Esophagus squamous epithelium (tissue), 5 donors: ENCODE results near the gene RNF217. TPM values are rescaled to one million over a fixed set of nuclear protein-coding genes. Genes with fewer than 3 reads are reported as not detected.

ENCODE experiments used
- DNase-seq: peaks from one replicate; lab custom pipeline; 2025; lab: John Stamatoyannopoulos, UW
- H3K27ac ChIP-seq, 4 donors: fragments of 200-600 bp; sonication (generic); one replicate each; pipeline ENCODE4 v1.5.1; 2016 to 2019; ENCODE audit warnings: mild to moderate bottlenecking in 1 of 4
- H3K27me3 ChIP-seq, 4 donors: fragments of 200-600 bp; sonication (generic); 1 replicate in 3 of 4; 2 replicates in 1 of 4; pipeline versions ENCODE4 v1.5.1 to v1.6.0; 2017 to 2021; ENCODE audit warnings: antibody characterized with exemption in 1 of 4
- H3K36me3 ChIP-seq, 3 donors: fragments of 200-600 bp; sonication (generic); one replicate each; pipeline ENCODE4 v1.5.1; 2016 to 2019
- H3K4me1 ChIP-seq, 3 donors: fragments of 200-600 bp; sonication (generic); one replicate each; pipeline ENCODE4 v1.5.1; 2017 to 2019
- H3K4me3 ChIP-seq, 4 donors: fragments of 200-600 bp; sonication (generic); 1 replicate in 3 of 4; 2 replicates in 1 of 4; pipeline ENCODE4 v1.5.1; 2016 to 2019; ENCODE audit warnings: mild to moderate bottlenecking in 2 of 4, moderate library complexity in 1 of 4
- H3K9me3 ChIP-seq, 3 donors: fragments of 200-600 bp; sonication (generic); one replicate each; pipeline ENCODE4 v1.5.1; 2016 to 2019
- CTCF ChIP-seq, 6 experiments: fragments of 450-650 bp in 4 of 6; fragments of 200-600 bp in 2 of 6; sonication (generic) in 2 of 6; IDR thresholded peaks; one replicate each; pipeline ENCODE4 v1.5.1; 2016 to 2019; ENCODE audit warnings: antibody characterized with exemption in 6 of 6, mild to moderate bottlenecking in 4 of 6, moderate library complexity in 4 of 6
- POLR2A ChIP-seq, 4 donors: fragments of 450-650 bp; IDR thresholded peaks; one replicate each; pipeline ENCODE4 v1.6.1; 2017; ENCODE audit warnings: antibody characterized with exemption in 4 of 4, mild to moderate bottlenecking in 4 of 4, moderate library complexity in 3 of 4
- WGBS, 2 donors: methylation state at CpG; one replicate each; pipeline ENCODE4 v1.1.5; 2018; 5-methylcytosine and 5-hydroxymethylcytosine counted together
- intact Hi-C: fragments of 100-400 bp; cut with DNase I; formaldehyde crosslinking; loops from one replicate; pipeline ENCODE4 v1.15.0; 2022
- total RNA-seq, 4 donors: library from RNA; depleted of rRNA; stranded (reverse); fragments of >200 nt; gene quantifications; one replicate each; pipeline ENCODE4 v1.1.0, GENCODE V29; 2016
- donor health status: DM: yes; HTN: yes; CAD: no.

RNF217 gene
- total RNA-seq, 4 donors from 2014 or later, result 9.1 to 26.3 (median 15.4) TPM

GRCh38 chr6:125098253-125098652 lies 136.0 kb downstream of the RNF217 start:
- Histone ChIP-seq H3K4me1 (peaks cover 0 to 37% (median 3%) of the 10 kb centered on the region in 3 donors), H3K9me3 (no peaks in the 10 kb centered on the region), H3K36me3 (no peaks in the 10 kb centered on the region), H3K4me3 (no peak overlapping the region), H3K27ac (no peak overlapping the region), H3K27me3 (no peaks in the 10 kb centered on the region)
- intact Hi-C loops, result no loop called here
- TF ChIP-seq POLR2A (IDR thresholded peaks at IDR 0.05) (no peak), CTCF (IDR thresholded peaks at IDR 0.05) (no peak)
- no peak for DNase-seq
- WGBS, 2 donors, result 75 to 87% methylated on average over 4 of the region's 4 CpGs

GRCh38 chr6:125099211-125100073 lies 137.2 kb downstream of the RNF217 start:
- H3K9me3 ChIP-seq, result no peaks in the 10 kb centered on the region
- 3 to 10% methylated on average over 5 to 23 of the region's 48 CpGs for WGBS, 2 donors
- peaks cover 0 to 42% (median 11%) of the 10 kb centered on the region in 3 donors for H3K4me1 ChIP-seq
- peak overlapping the region; percentile 40 to 71 (median 50) for H3K4me3 ChIP-seq
- intact Hi-C loops, result no loop called here
- H3K27ac ChIP-seq, result peak overlapping the region in 1 of 4 donors; percentile 27
- no peak for DNase-seq
- H3K27me3 ChIP-seq, result no peaks in the 10 kb centered on the region
- no peaks in the 10 kb centered on the region for H3K36me3 ChIP-seq
- TF ChIP-seq POLR2A (IDR thresholded peaks at IDR 0.05) (no peak), CTCF (IDR thresholded peaks at IDR 0.05) (no peak)

- H3K4me1 ChIP-seq, result peaks cover 0 to 39% (median 11%) of the 10 kb centered on the region in 3 donors
- intact Hi-C loops, result no loop called here
- no peaks in the 10 kb centered on the region for H3K27me3 ChIP-seq
- H3K4me3 ChIP-seq, result peak overlapping the region; percentile 40 to 71 (median 50)
- no peak for DNase-seq
- WGBS, 2 donors, result 81% methylated on average over 9 to 10 of the region's 10 CpGs
- H3K36me3 ChIP-seq, result no peaks in the 10 kb centered on the region
- H3K27ac ChIP-seq, result no peak overlapping the region
- no peak for TF ChIP-seq CTCF (IDR thresholded peaks at IDR 0.05)
- no peaks in the 10 kb centered on the region for H3K9me3 ChIP-seq
These were observed 137.9 kb downstream of the RNF217 start for GRCh38 chr6:125100074-125100652.

GRCh38 chr6:125101128-125101527 lies 138.9 kb downstream of the RNF217 start:
- Histone ChIP-seq H3K27me3 (no peaks in the 10 kb centered on the region), H3K4me1 (peaks cover 0 to 29% (median 11%) of the 10 kb centered on the region in 3 donors), H3K9me3 (no peaks in the 10 kb centered on the region), H3K4me3 (no peak overlapping the region), H3K36me3 (no peaks in the 10 kb centered on the region), H3K27ac (no peak overlapping the region)
- intact Hi-C loops, result no loop called here
- no peak for DNase-seq
- TF ChIP-seq CTCF (IDR thresholded peaks at IDR 0.05) (no peak), POLR2A (IDR thresholded peaks at IDR 0.05) (no peak)
- WGBS, 2 donors, result 10 to 40% methylated on average over 1 of the region's 1 CpG

- DNase-seq, result no peak
- Histone ChIP-seq H3K27ac (peak overlapping the region in 1 of 4 donors; percentile 3), H3K9me3 (no peaks in the 10 kb centered on the region), H3K27me3 (no peaks in the 10 kb centered on the region), H3K36me3 (no peaks in the 10 kb centered on the region), H3K4me3 (no peak overlapping the region), H3K4me1 (peaks cover 0 to 24% (median 8%) of the 10 kb centered on the region in 3 donors)
- 92 to 94% methylated on average over 2 of the region's 2 CpGs for WGBS, 2 donors
- intact Hi-C loops, result no loop called here
- no peak for TF ChIP-seq CTCF (IDR thresholded peaks at IDR 0.05)
- TF ChIP-seq POLR2A (IDR thresholded peaks at IDR 0.05), result no peak
These were observed 139.4 kb downstream of the RNF217 start for GRCh38 chr6:125101631-125102030.
